Transverse colon (tissue), 4 donors: Measurements from ENCODE around the gene KCTD2. TPM values are rescaled to one million over a fixed set of nuclear protein-coding genes. Genes with fewer than 3 reads are reported as not detected.

ENCODE experiments used
- DNase-seq: peaks from one replicate; pipeline ENCODE4 v3.0.0-alpha.2; 2019
- H3K27ac ChIP-seq, 4 donors: fragments of 200-600 bp; sonication (generic); 2 replicates each; pipeline ENCODE4 v1.5.1; 2016 to 2018; ENCODE audit warnings: inconsistent platforms in 4 of 4
- H3K27me3 ChIP-seq: fragments of 200-600 bp; sonication (generic); 2 replicates; pipeline ENCODE4 v1.5.1; 2017; ENCODE audit warnings: inconsistent platforms
- H3K36me3 ChIP-seq, 4 donors: fragments of 200-600 bp; sonication (generic); 2 replicates each; pipeline ENCODE4 v1.5.1; 2017 to 2019; ENCODE audit warnings: inconsistent platforms in 4 of 4
- H3K4me1 ChIP-seq, 4 donors: fragments of 200-600 bp; sonication (generic); 2 replicates each; pipeline ENCODE4 v1.5.1; 2017 to 2020; ENCODE audit warnings: inconsistent platforms in 4 of 4
- H3K4me3 ChIP-seq, 4 donors: fragments of 200-600 bp; sonication (generic); 1 replicate in 1 of 4; 2 replicates in 3 of 4; pipeline versions ENCODE4 v1.5.1 to v1.6.1; 2017 to 2019; ENCODE audit warnings: inconsistent platforms in 4 of 4
- H3K9me3 ChIP-seq, 2 donors: fragments of 200-600 bp; sonication (generic); 2 replicates each; pipeline ENCODE4 v1.5.1; 2017 to 2019; ENCODE audit warnings: inconsistent platforms in 2 of 2
- CTCF ChIP-seq, 5 experiments: fragments of 200-600 bp in 3 of 5; fragments of 450-650 bp in 2 of 5; sonication (generic) in 3 of 5; IDR thresholded peaks; 1 replicate in 2 of 5; 2 replicates in 3 of 5; pipeline ENCODE4 v1.5.1; 2016 to 2017; ENCODE audit warnings: antibody characterized with exemption in 5 of 5, inconsistent platforms in 3 of 5, mild to moderate bottlenecking in 2 of 5, moderate library complexity in 1 of 5
- EP300 ChIP-seq: sonication (generic); formaldehyde crosslinking; IDR thresholded peaks from one replicate; pipeline ENCODE4 v1.6.1; 2017; ENCODE audit warnings: antibody characterized with exemption, low read depth
- POLR2A ChIP-seq: fragments of 450-650 bp; IDR thresholded peaks from one replicate; pipeline ENCODE4 v1.6.1; 2016; ENCODE audit warnings: antibody characterized with exemption, mild to moderate bottlenecking, moderate library complexity
- POLR2AphosphoS5 ChIP-seq, 3 donors: sonication (generic); formaldehyde crosslinking; IDR thresholded peaks; one replicate each; pipeline ENCODE4 v1.6.1; 2016; ENCODE audit warnings: antibody characterized with exemption in 3 of 3
- WGBS, 2 donors: methylation state at CpG; one replicate each; pipeline ENCODE4 v1.1.5; 2018; ENCODE audit warnings: low coverage in 1 of 2; 5-methylcytosine and 5-hydroxymethylcytosine counted together
- in situ Hi-C, 4 donors: fragments of 200-750 bp; cut with MboI; loops; one replicate each; pipeline versions ENCODE4 v1.15.0 to v1.15.1; 2017; ENCODE audit warnings: low sequenced_read_pairs in 3 of 4, low pct_ligation_motif_present in 1 of 4, low pct_unique_long_range_greater_than_20kb in 1 of 4
- intact Hi-C: fragments of 100-400 bp; cut with DNase I; formaldehyde crosslinking; loops from one replicate; pipeline ENCODE4 v1.15.1; 2023; ENCODE audit warnings: low total_unique reads
- total RNA-seq, 4 donors: library from RNA; depleted of rRNA; stranded (reverse); fragments of >200 nt; gene quantifications; one replicate each; pipeline ENCODE4 v1.1.0, GENCODE V29; 2016

Gene KCTD2
- total RNA-seq, 4 donors from 2014 or later: 14.5 to 24.7 (median 19.7) TPM

DNA sequence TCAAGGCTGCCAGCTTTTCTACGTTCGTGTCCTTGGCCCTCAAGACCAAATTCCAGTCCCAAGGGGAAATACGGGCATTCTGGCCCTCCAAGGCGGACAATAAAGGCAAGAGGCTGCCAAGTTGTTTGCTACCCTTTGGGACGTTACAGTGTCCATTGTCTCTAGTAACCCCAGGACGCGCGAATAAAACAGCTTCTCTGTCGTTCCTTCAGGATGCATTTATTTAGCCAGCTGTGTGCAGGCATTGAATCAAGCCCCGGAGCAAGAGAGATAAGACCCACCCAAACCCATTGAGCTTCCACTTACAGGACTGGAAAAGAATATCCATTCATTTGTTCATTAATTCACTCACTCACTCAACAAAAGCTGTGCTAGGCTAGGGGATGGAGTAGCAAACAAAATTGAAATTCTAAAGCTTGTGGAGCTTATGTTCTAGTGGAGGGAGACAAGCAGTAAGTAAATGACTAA lies 33.9 kb upstream of the KCTD2 start:
- H3K36me3 ChIP-seq: no peaks in the 10 kb centered on the region
- DNase-seq: no peak
- peak overlapping the region; percentile 51 to 86 (median 82) for H3K4me3 ChIP-seq
- TF ChIP-seq POLR2AphosphoS5 (IDR thresholded peaks at IDR 0.05): no peak
- no peak for TF ChIP-seq CTCF (IDR thresholded peaks at IDR 0.05)
- TF ChIP-seq POLR2A: no peak
- TF ChIP-seq EP300: no peak
- WGBS, 2 donors: 4% methylated on average over 10 of the region's 10 CpGs; no CpG with 5 or more reads in 1 of the 2 donors
- peak overlapping the region; percentile 88 to 96 (median 94) for H3K27ac ChIP-seq
- in situ Hi-C loops (no loop called here), intact Hi-C loops (loop anchor here (10.0 kb wide), 1 partner anchor 48 kb away; no protein-coding TSS in a partner anchor)
- H3K27me3 ChIP-seq: no peaks in the 10 kb centered on the region
- no peaks in the 10 kb centered on the region for H3K9me3 ChIP-seq
- peaks cover 21 to 42% (median 26%) of the 10 kb centered on the region in 4 donors for H3K4me1 ChIP-seq

- intact Hi-C loops: loop anchor here (10.0 kb wide), 1 partner anchor 54 kb away; no protein-coding TSS in a partner anchor
- in situ Hi-C loops: no loop called here
- peaks cover 0 to 22% (median 10%) of the 10 kb centered on the region in 4 donors for H3K36me3 ChIP-seq
Observed at GRCh38 chr17:75019146-75019545, 27.9 kb upstream of the KCTD2 start.

GRCh38 chr17:75019710-75020109 lies 27.3 kb upstream of the KCTD2 start:
- Histone ChIP-seq H3K27me3 (no peaks in the 10 kb centered on the region), H3K4me3 (no peak overlapping the region), H3K27ac (no peak overlapping the region), H3K9me3 (no peaks in the 10 kb centered on the region), H3K36me3 (peaks cover 0 to 22% (median 10%) of the 10 kb centered on the region in 4 donors), H3K4me1 (no peaks in the 10 kb centered on the region)
- intact Hi-C loops: loop anchor here (10.0 kb wide), 1 partner anchor 55 kb away; no protein-coding TSS in a partner anchor
- no peak for DNase-seq
- 95 to 100% methylated on average over 3 of the region's 3 CpGs for WGBS, 2 donors
- no peak for TF ChIP-seq CTCF (IDR thresholded peaks at IDR 0.05)
- no peak for TF ChIP-seq POLR2AphosphoS5 (IDR thresholded peaks at IDR 0.05)
- no peak for TF ChIP-seq EP300
- TF ChIP-seq POLR2A: no peak
- in situ Hi-C loops: no loop called here

More at GRCh38 chr17:75019146-75019545, 27.9 kb upstream of the KCTD2 start:
- Histone ChIP-seq H3K27ac (no peak overlapping the region), H3K9me3 (no peaks in the 10 kb centered on the region), H3K27me3 (no peaks in the 10 kb centered on the region), H3K4me1 (no peaks in the 10 kb centered on the region), H3K4me3 (no peak overlapping the region)
- TF ChIP-seq CTCF (IDR thresholded peaks at IDR 0.05) (no peak), POLR2A (no peak), POLR2AphosphoS5 (IDR thresholded peaks at IDR 0.05) (no peak), EP300 (no peak)
- no peak for DNase-seq
- 98% methylated on average over 5 of the region's 5 CpGs; no CpG with 5 or more reads in 1 of the 2 donors for WGBS, 2 donors

DNA sequence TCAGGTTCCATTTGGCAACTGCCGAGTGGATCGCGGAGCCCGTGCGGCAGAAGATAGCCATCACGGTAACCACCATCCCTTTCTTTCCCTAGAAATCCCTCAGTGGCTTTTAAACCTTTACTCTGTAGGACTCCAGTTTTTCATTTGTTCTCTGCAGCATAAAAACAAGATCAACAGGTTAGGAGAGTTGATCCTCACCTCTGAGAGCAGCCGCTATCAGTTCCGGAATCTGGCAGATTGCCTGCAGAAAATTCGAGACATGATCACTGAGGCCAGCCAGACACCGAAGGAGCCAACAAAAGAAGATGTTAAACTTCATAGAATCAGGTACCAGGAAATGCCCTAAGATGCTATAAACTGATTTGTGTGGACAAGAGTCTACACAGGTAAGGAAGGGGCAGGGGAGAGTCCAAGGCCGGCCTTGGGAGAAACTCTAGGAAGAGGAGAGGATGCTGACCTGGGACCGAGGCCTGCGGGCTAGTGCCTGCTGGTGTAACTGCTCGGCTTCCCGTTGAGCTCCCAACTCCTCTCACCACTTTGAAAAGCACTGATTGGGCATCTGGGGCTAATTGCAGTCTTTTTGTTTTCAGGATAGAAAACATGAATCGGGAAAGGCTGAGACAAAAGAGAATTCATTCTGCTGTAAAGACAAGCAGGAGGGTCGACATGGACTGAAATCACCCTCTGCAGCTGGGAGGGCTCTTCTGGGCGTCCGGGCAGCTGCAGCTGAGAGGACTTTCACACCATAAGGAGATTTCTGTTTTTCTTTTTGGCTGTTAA lies 26.5 kb upstream of the KCTD2 start:
- Histone ChIP-seq H3K36me3 (peaks cover 0 to 22% (median 10%) of the 10 kb centered on the region in 4 donors), H3K27ac (no peak overlapping the region), H3K4me3 (no peak overlapping the region), H3K27me3 (no peaks in the 10 kb centered on the region), H3K9me3 (no peaks in the 10 kb centered on the region), H3K4me1 (no peaks in the 10 kb centered on the region)
- TF ChIP-seq POLR2A (no peak), EP300 (no peak), CTCF (IDR thresholded peaks at IDR 0.05) (no peak), POLR2AphosphoS5 (IDR thresholded peaks at IDR 0.05) (no peak)
- DNase-seq: no peak
- in situ Hi-C loops: no loop called here
- 89 to 90% methylated on average over 12 to 19 of the region's 19 CpGs for WGBS, 2 donors
- intact Hi-C loops: no loop called here
